GM18502 (cell line): Measurements from ENCODE around the gene MISP.

Source experiments
- ATAC-seq: cut with Tn5 transposase; IDR thresholded peaks from one replicate; pipeline ENCODE4 v1.9.1; 2021; ENCODE audit warnings: mild to moderate bottlenecking; ENCODE audit not compliant: unreplicated experiment, poor library complexity

MISP gene

DNA sequence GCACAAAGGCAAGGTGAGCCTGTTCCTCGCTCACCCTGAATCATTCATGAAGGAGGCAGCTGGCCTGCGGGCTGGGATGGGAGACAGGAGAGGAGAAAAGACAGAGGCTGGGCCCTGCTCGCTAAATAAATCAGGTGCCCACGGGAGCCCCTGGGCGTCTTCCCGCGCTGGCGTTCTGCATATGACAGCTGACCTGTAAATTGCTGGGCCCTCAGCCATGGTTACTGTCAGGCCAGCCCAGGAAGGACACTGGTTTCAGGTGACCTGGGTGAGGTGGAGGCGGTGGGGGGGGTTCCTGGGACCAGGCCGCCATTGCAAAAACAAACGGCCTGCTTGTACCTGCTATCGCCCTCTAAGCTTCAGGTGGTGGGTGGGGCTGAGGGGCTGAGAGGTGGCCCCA is 42.9 kb downstream of the MISP start:
- no peak for ATAC-seq

DNA sequence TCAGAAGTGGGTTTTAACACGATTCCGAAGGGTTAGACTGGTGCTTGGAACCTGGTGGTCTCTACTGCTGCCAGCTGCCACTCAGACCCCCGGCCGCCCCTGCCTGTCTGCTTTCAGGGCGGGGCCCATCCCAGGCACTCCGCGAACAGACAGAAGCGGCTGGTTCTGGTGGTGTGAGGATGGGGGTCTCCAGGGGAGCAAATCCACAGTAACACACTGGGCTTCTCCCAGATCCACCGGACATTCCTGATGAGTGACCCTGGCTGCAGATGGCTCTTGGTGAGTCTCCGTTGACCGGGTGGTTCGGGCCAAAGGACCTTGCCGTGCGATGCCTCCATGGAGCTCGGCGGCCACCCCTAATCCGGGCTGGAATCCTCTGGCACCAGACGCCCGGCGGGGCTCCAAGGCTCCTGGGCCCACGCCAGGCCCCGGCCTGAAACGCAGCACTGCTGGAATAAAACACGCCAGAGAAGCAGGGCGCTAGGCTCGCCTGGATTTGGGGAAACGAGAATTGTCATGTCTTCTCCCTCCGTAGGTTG is 44.2 kb downstream of the MISP start:
- no peak for ATAC-seq

DNA sequence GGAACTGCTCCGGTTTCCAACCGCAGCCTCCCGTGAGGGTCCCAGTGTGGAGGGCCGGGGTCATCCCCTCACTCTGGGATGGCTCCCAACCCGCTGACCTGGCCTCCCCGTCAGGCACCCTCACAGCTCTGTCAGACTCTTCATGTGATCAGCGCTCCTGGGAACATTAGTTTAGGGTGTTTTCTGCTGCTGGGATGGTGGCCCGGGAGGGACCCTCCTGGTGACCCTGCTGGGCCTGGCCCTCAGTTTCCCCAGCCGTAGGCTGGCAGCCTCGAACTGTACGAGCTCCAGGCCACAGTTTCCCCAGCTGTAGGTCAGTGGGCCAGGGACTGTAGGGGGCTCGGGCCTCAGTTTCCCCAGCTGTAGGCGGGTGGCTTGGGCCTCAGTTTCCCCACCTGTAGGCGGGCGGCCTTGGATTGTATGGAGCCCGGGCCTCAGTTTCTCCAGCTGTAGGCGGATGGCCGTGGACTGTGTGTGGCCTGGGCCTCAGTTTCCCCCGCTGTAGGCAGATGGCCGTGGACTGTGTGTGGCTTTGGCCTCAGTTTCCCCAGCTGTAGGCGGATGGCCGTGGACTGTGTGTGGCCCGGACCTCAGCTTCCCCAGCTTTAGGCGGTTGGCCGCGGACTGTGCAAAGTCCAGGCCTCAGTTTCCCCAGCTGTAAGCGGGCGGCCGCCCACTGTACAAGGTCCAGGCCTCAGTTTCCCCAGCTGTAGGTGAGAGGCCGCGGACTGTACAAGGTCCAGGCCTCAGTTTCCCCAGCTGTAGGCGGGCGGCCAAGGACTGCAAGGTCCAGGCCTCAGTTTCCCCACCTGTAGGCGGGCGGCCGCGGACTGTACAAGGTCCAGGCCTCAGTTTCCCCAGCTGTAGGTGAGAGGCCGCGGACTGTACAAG is 45.0 kb downstream of the MISP start:
- no peak for ATAC-seq

DNA sequence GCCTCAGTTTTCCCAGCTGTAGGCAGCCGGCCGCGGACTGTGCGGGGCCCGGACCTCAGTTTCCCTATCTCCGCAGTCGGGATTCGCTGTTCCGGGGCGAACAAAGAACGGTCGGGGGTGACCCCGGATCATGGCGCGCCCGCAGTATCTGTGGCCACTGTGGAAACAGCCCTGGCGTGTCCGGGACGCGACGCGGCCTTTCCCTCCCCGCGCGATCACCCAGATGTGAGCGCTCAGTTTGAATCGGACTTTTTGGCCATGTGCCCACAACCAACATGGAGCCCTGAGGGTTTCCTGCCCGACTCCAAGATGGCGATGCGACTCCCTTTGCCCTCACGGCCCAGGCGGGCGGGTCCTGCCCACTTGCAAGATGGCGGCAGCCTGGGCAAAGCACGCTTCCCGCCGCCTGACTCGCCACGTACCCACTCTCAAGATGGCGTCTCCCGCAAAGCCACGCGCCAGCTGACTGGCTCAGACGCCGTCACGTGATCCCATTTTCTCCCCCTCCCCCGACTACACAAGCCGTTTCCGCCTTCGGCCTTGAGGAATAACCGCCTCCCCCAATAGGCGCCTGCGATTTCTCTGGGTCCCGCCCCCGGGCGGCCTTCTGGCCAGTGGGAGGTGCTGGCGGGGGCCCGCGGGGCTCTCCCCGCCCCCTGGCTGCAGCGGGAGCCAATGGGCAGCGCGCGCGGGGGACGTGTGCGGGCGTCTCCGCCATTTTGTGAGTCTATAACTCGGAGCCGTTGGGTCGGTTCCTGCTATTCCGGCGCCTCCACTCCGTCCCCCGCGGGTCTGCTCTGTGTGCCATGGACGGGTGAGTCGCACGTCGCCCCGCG is 46.0 kb downstream of the MISP start, which contains the start of gene PTBP1:
PTBP1 (plus strand) TSS at position 761 of the 836 bp plus-strand sequence; CDS start at position 807, 46 bp downstream.
- peak; percentile 79 for ATAC-seq

DNA sequence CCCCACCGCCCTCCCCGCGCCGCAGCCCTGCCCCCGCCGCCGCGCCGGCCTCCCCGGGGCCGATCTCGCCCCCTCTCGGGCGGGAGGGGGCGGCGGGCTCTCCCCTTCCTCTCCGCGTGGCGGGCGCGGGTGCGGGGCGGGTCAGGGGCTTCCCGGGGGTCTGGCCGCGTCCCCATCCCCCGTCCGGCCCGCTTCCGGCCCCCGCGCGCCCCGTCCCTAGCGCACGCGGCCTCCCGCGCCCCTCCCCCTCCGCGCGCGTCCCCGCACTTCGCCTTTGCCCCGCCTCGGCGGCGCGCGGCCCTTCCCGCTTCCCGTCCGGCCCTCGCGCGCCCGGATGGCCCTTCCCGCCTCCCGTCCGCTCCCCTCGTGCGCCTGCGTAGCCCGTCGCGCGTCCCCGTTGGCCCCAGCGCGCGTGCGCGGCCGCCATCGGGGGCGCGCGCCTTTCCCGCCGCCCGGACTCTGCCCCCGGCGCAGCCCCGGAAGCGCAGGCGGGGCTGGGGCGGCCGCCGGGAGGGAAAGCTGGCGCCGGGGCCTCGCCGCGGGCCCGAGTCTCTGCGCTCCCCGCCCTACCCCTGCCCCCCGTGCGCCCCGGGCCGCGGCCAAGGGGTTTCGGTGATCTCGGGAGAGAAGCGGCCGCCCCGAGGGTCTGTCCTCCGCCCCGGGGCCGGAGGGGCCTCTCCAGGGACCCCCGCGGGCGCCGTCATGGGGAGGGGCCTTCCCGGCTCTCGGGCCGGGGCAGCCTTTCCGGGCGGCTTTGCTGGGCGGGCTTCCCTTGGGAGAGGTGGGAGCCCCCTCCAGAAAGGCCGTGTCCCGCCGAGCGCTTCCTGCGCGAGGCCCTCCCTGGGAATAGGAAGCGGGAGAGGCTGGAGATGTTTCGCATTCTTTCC is 46.9 kb downstream of the MISP start:
- ATAC-seq, result peak; percentile 45

DNA sequence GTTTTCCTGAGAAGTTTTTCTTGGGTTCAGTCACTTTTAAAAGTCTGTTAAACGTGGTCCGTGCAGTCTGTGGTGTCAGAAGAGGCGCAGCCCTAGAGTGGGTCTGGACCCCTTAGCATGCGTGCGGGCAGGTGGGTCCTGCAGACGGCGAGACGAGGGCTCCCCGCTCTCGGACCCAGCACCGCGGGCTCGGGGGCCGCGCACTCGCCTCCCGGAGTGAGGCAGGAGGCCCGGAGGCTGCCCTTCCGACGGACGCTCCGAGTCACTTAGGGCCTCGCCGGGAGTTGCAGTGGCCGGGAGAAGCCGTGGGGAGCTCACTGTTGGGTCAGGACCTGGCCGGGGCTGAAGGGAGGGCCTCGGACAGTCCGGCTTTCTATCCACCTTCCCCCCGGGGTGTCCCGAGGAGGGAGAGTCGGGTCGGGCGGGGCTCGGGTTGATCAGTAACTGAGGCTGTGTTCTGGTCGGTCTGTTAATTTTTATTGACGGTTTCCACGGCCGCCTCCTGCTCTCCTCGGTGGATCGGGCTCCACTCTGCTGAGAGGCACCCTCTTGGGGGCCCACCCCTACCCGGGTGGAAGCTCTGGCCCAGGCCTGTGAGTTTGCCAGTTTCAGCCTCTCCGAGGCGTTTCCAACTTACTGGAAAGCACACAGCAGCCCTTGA is 47.6 kb downstream of the MISP start:
- no peak for ATAC-seq

DNA sequence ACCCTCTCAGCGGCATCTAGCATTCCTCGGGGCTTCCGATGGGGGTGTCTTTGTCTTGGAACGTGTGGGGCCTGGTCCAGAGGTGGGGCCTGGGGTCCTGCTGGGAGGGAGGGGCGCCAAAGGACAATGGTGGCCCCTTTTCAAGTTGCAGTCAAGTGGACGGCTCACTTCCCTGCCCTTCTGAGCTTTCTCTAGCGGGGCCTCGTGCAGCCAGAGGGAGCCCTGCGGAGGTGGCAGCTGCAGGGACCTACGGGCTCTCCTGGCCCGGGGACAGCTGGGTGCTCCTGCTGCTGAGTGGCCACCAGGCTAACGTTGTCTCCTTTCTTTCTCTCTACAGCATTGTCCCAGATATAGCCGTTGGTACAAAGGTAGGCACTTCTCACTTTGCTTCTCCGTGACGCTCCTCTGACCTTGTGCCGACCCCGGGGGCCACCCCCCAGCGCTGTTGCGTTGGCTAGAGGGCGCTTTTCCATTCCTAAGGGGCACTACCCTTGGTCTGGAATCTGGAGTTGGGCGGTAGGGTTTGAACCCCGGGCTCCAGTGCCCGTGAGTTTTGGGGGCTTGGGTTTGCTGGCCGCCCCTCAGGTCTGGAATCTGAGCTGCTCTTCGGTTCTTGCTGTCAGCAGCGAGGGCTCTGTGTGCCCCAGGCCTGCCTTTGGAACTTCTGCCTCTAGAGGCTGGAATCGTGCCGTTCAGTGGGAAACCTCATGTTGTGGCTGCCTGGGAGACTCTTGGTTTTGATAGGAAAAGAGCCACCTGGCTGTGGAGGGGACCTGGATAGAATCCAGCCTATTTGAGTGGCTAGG is 48.4 kb downstream of the MISP start:
- ATAC-seq, result no peak

DNA sequence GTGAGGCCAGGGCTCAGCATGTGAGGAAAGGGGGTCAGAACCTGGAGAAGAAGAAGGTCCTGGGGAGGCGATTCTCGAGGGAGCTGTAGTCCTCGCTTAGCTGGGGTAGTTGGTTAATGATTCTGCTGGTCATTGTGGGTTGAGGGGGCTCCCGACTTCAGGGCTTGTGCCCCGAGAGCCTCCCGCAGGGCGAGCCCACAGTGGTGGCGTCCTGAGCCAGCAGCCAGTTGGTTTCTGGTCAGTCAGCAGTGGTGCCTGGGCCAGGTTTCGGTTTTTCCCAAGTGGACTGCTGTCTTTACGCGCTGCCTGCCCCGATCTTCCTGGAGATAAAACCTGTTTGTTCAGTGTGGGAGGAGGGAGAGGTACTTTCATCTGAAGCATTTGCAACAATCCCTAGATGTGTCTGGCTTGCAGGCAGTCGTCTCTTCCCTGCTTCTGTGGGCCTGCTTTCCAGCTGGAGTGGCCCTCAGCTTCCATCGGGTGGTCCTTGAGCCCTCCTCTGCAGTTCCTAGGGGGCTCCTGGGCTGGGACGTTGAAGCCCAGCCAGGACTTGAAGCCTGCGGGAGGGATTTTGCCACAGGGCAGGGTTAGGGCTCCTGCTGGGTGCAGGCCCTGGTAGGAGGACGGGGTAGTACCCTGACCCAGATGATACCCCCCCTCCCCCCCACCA is 49.6 kb downstream of the MISP start:
- ATAC-seq, result no peak

DNA sequence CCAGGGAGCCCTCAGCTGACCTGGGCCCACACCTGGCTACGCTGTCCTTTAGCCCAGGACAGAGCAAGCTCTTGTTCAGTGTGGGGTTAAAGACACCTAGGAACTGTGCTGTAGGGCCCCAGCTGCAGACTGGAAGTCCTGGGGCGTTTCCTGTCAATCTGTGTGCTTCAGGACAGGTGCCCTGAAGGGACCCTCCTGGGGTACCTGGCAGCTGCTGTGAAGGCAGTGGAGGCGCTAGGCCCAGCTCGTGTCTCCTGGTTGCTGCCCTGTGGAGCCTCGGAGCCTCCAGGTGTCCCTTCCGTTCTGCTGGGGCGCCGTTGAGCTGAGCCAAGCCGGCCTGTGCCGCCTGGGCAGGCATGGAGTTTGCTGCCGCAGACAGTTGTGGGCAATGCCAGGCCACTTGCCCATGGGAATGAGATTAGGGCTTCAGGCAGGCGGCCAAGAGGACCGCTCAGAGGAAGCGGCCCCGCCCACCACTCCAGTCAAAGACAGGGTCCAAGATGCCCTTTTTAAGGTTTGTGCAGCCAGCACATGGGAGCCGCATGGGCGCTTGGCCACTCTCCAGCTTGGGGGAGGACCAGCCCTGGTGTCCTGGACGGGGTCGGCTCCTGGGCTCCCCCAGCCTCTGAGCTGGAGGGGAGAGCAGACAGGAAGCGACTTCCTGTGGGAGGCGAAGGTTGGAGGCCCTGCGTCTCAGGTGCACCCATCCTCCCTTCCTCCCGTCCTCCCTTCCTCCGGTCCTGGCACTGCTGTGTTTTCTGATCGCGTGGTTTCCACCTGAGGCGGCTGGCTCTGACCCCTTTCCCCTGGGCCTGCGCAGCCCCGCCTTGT is 50.3 kb downstream of the MISP start:
- no peak for ATAC-seq

DNA sequence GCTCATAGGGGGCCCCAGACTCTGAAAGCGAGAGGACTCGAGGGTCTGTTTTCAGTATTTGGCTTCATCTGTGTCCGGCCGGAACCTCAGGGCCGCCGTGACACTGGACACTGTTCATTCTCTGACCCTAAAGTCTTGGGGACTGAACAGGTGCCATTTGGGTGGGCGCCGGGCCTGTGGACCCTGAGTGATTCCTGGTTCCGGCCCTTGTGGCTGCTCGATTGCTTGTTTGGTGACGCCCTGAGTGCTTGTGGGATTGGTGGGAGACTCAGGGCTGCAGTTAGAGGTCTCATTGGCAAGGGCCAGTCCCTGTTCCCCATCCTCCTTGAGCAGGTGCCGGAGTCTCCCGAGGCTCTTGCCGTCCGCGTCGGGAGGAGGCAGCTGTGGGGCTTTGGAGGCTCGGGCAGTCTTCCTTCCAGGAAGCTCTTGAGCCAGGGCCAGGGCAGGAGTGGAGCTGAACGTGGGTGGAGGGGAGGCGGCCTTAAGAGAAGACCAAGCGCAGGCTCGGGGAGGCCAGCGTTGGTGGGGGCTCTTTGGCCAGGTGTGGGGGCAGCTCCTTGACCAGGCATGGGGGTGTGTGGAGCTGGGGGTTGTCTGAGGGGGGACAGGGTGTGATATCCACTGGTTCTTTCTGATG is 51.1 kb downstream of the MISP start:
- ATAC-seq, result no peak

DNA sequence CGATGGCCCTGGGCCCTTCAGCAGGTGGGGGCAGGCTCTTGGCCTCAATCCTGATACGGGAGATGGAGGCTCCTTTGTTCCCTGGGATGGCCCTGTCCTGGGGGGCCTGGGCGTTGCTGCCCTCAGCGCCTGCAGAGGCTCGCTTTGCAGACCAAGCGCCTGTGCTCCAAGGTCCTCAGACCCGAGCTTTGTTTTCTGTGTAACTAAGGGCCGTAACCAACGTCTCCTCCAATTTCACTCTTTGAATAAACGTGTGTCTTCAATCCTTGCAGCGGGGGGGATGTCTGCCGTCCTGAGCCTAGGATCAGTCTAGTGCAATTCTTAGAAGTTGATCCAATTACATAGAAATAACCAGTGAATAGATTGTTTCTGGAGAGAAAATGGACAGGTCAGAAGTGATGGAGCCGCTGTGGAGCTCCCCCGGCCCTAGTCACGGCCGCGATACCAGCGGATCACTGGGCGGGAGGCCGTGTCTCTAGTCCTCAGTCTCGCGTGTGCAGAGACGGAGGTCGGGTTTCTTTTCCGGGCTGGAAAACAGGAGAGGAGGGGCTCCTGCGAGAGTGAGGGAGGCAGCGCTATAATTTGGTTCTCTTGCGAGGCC is 51.7 kb downstream of the MISP start:
- ATAC-seq, result no peak

DNA sequence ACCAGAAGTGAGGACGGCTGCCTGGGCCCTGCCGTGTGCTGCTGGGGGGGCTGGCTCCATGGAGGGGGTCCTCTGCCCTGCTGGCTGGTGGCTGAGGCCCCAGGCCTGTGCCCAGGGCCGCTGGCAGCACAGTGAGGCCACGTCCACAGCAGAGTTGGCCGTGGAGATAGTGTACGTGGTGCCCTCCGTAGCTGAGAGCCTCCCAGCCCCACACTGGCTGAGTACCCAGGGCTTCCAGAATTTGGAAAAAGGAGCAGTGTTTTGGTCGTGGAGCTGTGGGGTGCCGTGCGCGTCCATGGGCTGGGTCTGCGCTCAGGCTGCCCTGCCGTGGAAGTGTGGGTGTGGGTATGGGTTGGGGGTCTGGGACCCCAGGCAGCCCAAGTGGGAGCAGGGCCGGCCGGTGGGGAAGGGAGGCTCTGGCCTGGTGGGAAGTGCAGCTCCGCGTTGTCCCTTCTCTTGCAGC is 52.2 kb downstream of the MISP start:
- no peak for ATAC-seq

DNA sequence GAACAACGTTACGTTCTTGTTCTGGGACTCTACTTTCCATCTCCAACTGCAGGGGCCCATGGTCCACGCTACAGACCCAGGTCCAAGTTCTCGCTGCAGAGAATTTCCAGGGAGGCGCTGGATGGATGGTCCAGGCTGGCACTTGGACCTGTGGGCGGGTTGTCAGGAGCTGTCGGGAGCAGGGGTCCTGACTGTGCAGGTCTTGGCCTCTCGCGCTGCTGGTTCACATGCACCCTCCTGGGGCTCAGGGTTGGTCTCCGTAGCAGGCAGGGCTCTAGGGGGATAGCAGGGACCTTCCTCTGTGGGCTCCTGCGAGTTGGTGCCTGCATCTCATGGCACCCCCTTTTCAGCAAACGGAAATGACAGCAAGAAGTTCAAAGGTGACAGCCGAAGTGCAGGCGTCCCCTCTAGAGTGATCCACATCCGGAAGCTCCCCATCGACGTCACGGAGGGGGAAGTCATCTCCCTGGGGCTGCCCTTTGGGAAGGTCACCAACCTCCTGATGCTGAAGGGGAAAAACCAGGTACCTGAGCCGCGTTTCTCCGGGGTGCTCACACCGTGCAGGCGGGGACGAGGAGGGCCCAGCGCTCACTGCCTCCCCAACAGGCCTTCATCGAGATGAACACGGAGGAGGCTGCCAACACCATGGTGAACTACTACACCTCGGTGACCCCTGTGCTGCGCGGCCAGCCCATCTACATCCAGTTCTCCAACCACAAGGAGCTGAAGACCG is 52.9 kb downstream of the MISP start:
- ATAC-seq, result no peak

DNA sequence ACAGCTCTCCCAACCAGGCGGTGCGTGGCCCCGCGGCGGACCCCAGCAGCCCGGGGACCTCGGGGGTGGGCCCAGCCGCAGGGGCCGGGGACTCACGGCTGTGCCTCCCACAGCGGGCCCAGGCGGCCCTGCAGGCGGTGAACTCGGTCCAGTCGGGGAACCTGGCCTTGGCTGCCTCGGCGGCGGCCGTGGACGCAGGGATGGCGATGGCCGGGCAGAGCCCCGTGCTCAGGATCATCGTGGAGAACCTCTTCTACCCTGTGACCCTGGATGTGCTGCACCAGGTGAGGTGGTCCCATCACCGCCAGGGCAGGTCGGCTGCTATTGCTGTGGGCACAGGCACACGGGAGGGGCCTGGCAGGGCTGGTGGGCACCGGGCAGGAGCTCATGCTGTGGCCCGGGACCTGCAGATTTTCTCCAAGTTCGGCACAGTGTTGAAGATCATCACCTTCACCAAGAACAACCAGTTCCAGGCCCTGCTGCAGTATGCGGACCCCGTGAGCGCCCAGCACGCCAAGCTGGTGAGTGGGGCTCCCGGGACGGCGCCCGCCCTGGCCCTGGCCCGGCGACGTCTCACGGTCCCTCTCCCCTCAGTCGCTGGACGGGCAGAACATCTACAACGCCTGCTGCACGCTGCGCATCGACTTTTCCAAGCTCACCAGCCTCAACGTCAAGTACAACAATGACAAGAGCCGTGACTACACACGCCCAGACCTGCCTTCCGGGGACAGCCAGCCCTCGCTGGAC is 53.7 kb downstream of the MISP start:
- ATAC-seq, result no peak

DNA sequence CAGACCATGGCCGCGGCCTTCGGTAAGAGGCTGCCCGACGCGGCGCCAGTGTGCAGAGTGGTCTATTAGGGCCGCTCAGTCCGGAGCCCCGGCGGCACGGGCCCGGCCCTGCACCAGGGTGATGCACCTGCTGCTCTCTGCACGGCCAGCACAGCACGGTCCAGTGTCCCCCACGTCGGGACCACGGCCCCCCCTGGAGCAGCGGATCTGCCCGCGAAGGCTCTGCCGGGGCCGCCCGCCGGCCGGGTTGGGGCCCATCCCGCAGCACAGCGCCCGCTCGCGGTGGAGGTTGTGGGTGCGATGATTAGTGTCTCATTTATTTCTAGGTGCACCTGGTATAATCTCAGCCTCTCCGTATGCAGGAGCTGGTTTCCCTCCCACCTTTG is 54.2 kb downstream of the MISP start:
- ATAC-seq, result no peak
